Activated T-helper 17 cell treated with anti-CD3 and anti-CD28 coated beads, Interleukin-2, amount 50 U/mL, for 72 hours (primary cell): ENCODE data around the gene SETD2. TPM values are rescaled to one million over a fixed set of nuclear protein-coding genes. Genes with fewer than 3 reads are reported as not detected.

Experiments
- total RNA-seq, 2 donors: library from RNA; stranded (reverse); gene quantifications; one replicate each; pipeline ENCODE4 v1.2.3, GENCODE V29; 2022

SETD2 gene
- total RNA-seq, 2 donors from 2014 or later, result 28.8 to 33.1 TPM

Other genes starting within 250 kb of the SETD2 start
- 10 to 100 TPM; 46.9 to 59.8 TPM for gene CCDC12, start 187.4 kb downstream of the SETD2 start, total RNA-seq
- gene NBEAL2, start 184.4 kb downstream of the SETD2 start, total RNA-seq, result 100 to 1,000 TPM; 140 to 169 TPM
- 1 to 10 TPM; 3.0 to 5.6 TPM for gene KIF9, start 118.7 kb upstream of the SETD2 start, total RNA-seq
- 10 to 100 TPM; 19.1 to 54.8 TPM for gene KLHL18, start 118.8 kb upstream of the SETD2 start, total RNA-seq
- gene PTPN23, start 216.9 kb upstream of the SETD2 start, total RNA-seq, result 10 to 100 TPM; 28.7 to 32.0 TPM